GM18907 (cell line): ENCODE data around the gene ZNF837.

ENCODE experiments used
- ATAC-seq: cut with Tn5 transposase; IDR thresholded peaks from one replicate; pipeline ENCODE4 v1.9.1; 2021; ENCODE audit warnings: mild to moderate bottlenecking, moderate library complexity; ENCODE audit not compliant: unreplicated experiment

ZNF837 gene

DNA sequence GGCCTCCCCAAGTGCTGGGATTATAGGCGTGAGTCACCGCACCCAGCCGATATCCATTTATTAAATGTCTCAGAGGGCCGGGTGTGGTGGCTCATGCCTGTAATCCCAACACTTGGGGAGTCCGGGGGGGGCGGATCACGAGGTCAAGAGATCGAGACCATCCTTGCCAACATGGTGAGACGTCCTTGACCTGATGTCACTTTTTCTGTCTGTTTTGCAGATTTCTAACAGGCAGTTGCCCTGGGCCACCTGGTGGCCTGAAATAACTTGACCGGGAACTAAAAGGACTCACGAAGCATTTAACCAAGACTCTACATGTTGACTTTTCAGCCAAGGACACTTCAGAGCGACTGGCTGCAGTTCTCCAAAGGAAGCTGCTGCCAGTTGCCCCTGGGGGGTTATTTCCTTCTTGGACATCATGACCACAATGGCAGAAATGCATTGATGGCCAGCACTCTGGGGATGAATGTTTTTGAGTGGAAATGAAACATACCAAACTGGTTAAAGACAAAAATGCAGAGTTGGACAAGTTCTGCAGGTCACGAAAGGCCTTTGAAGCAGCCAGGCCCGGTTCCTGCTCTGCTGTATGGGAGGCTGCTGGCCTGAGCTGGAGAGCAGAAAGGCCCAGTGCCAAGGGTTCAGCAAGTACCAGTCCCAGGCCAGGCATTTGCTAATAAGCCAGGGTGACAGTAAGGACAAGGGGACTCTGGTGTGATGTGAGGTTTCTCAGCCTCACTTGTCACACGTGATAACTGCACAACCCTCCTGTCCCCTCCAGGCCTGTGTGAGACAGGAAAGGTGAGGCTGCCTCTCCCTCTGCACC lies 8.3 kb downstream of the ZNF837 start:
- ATAC-seq = no peak

GRCh38 chr19:58368561-58369360 lies 12.1 kb downstream of the ZNF837 start:
- no peak for ATAC-seq

DNA sequence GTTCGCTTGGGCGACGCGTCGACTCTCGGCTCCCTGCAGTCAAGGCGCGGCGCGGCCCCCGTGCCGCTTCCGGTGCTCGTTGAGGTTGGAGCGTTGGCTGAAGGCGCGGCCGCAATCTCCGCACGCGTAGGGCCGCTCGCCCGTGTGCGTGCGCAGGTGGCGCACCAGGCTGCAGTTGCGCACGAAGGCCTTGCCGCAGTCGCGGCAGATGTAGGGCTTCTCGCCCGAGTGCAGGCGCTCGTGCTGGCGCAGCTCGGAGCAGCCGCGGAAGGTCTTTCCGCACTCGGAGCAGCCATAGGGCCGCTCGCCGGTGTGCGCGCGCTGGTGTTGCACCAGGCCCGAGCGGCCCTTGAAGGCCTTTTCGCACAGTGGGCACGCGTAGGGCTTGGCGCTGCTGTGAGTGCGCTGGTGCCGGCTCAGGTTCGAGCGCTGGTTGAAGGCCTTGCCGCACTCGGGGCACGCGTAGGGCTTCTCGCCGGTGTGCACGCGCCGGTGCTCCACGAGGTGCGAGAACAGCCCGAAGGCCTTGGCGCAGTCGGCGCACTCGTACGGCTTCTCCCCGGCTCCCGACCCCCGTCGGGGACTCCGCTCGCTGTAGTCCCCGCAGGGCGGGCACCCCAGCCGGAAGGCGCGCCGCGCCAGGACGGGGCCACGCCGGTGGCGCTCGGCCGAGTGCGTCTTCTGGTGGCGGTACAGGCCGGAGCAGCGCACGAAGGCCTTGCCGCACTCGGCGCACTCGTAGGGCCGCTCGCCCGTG lies 13.0 kb downstream of the ZNF837 start:
- no peak for ATAC-seq

DNA sequence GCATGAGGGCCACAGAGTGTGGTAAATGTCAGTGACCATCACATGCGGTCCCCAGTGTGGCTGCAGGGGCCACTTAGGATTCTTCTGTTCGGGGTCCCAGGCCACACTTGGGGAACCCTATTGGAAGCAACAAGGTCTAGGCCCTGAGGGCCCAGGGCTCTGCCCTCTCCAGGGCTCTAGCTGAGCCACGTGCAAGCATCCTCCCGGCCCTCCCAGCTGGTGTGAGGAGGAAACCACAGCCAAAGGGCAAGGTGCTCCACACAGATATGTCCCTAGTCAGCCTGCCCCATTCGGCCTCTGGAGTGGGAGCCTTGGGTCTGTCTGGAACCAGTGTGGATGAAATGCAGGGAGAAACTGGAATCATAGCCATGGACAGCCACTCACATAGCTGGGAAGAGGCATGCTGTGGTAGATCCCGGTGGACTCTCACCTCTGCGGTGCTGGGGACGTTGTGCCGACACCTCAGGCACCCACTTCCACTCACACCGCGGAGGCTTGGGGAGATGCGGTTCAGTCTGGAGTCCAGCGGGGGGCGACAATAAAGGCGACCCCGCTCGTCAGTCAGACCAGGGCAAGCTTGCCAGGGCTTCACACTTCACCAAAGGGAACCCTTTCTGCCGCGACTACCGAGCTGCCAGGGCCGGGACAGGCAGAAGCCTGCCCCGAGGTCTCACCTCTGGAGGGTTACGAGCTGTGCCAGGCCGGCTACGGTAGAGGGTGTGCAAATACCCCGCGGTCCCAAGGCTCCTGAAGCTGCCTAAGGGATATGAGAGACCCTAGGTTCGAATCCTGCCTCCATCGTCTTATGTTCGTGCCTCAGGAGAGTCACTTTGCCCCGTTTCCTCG lies 14.0 kb downstream of the ZNF837 start:
- no peak for ATAC-seq

DNA sequence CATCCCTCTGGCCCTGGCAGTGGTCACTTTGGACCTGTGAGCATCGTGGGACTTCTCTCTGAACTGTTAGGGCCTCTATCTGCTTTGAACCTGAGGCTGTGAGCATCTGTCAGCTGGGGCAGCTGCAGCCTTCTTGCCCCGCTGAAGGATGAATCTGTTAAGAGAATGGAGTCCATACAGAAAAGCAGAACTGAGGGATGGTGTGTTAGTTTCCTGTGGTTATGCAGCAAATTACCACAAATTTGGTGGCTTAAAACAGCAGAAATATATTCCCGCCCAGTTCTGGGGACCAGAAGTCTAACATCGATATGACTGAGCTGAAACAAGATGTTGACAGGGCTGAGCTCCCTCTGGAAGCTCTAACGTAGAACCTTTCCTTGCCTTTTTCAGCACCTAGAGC lies 16.7 kb downstream of the ZNF837 start:
- no peak for ATAC-seq

DNA sequence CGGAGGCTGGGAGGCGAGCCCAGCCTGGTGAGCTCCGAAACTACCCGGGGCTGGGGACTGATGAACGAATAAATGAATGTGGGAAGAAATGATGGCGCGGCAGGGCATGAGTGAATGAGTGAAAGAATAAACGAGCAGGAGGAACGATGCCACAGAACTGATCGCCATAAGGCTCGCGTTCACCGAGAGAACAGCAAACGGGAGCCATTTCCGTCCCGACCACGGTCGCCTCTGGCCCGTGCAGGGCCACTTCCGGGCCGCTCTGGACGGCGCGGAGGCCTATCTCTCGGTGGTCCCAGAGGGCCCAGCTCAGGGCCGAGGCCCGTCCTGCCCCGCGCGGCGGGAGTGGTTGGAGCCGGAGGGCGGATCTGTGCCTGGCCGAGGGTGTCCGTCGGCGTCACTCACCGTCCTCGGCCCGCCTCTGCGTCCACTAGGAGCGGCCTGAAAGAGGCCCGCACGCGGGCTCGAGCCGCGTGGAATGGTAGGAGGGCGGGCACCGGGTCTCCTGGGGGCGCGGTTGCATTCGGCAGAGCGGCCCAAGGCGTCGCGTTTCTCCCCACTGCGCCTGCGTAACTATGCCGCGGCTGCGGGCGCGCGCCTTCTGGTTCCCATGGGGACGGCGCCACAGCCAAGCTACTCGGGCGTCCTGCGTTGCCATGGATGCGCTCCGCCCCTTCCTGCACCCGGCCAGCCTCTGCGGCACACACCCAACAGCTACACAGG lies 18.4 kb downstream of the ZNF837 start, which contains the start of gene ZNF497:
Gene ZNF497 (minus strand): TSS at position 480 of the 723 bp plus-strand sequence. CDS start 5,116 bp downstream, outside the sequence.
- peak; percentile 89 for ATAC-seq

GRCh38 chr19:58361900-58362271 lies 18.9 kb downstream of the ZNF837 start:
- no peak for ATAC-seq

GRCh38 chr19:58357481-58358145 lies 23.2 kb downstream of the ZNF837 start:
- ATAC-seq = no peak

- no peak for ATAC-seq
Measured at GRCh38 chr19:58356766-58357480, 23.9 kb downstream of the ZNF837 start.

DNA sequence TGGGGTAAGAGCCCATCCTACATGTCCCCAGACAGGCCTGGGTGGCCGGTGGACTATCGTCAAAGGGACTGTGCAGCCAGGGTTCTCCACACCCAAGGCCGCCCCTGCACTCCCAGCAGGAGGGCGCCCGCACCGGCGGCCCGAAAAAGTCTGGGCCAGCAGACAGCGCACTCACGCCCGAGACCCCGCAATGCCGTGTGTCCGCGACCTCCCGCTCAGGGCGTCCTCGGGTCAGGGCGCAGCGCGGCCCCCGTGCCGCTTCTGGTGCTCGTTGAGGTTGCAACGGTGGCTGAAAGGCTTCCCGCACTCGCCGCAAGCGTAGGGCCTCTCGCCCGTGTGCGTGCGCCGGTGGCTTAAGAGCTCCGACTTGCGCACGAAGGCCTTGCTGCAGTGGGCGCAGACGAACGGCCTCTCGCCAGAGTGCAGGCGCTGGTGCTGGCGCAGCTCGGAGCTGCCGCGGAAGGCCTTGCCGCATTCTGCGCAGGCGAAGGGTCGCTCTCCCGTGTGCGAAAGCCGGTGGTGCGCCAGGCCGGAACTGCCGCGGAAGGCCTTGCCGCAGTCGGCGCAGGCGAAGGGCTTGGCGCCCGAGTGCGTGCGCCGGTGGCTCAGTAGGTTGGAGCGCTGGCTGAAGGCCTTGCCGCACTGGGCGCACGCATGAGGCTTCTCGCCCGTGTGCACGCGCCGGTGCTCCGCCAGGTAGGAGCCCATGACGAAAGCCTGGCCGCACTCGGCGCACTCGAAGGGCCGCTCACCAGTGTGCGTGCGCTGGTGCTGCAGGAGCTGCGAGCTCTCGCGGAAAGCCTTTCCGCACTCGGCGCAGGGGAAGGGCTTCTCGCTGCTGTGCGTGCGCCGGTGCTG lies 24.7 kb downstream of the ZNF837 start:
- ATAC-seq = no peak

GRCh38 chr19:58355215-58355796 lies 25.5 kb downstream of the ZNF837 start:
- ATAC-seq = no peak

DNA sequence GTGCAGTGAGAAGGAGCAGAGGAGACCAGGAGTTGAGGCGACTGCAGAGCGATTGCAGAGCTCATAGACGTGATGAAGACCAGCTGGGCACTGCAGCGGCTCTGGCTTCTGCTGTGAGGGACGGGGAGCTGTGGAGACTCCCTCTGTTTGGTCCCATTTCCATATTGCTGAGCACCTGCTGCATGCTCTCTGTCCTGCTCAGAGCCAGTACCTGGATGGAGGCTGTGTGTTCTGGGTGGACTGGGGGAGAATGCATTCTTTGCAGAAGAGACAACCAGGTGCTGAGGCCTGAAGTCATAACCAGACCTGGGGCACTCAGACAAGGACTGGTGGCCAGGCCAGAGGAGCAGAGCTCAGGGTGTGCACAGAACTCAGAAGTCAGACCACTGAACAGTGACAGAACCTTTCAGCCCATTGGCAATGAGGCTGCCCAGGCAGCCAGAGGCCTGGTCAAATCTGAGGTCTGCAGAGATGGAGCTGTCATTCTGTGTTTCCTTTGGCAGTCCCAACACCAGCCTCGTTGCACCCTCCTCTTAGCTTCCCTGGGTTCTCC lies 26.3 kb downstream of the ZNF837 start:
- ATAC-seq = no peak

- ATAC-seq = no peak
Measured at GRCh38 chr19:58353717-58354477, 26.9 kb downstream of the ZNF837 start.

GRCh38 chr19:58352760-58353671 lies 27.8 kb downstream of the ZNF837 start, which contains the start of gene A1BG:
Gene A1BG (minus strand): TSS chr19:58353492. CDS start chr19:58353437, 55 bp downstream.
- no peak for ATAC-seq
